Epithelial cell of prostate (primary cell): Measurements from ENCODE around the gene SGMS2.
"Not testable (repeated sequence)": the region's sequence is repeated elsewhere in the genome, so short reads cannot be mapped to it uniquely, and the experiment has no call there.

Experiments used
- DNase-seq: peaks from one replicate; pipeline ENCODE4 v3.0.0-alpha.2; 2011; ENCODE audit warnings: low read depth, low spot score
- H3K27ac ChIP-seq: fragments of 450-650 bp; 2 replicates; pipeline ENCODE4 v1.5.1; 2017; ENCODE audit warnings: mild to moderate bottlenecking

Gene SGMS2

GRCh38 chr4:107901213-107901934 lies 76.6 kb downstream of the SGMS2 start:
- H3K27ac ChIP-seq, result no peak overlapping the region
- no peak for DNase-seq

- DNase-seq, result no peak
- no peak overlapping the region for H3K27ac ChIP-seq
Observed at GRCh38 chr4:107902715-107903114, 78.0 kb downstream of the SGMS2 start.

GRCh38 chr4:107905082-107905481 lies 80.3 kb downstream of the SGMS2 start:
- not testable (repeated sequence) for DNase-seq, H3K27ac ChIP-seq

GRCh38 chr4:107906458-107907100 lies 81.8 kb downstream of the SGMS2 start:
- H3K27ac ChIP-seq, result no peak overlapping the region
- DNase-seq, result no peak

- H3K27ac ChIP-seq, result no peak overlapping the region
Observed at GRCh38 chr4:107908377-107908776, 83.6 kb downstream of the SGMS2 start.

GRCh38 chr4:107913283-107913899 lies 88.7 kb downstream of the SGMS2 start:
- DNase-seq, result peak; percentile 29
- H3K27ac ChIP-seq, result no peak overlapping the region

More at GRCh38 chr4:107908377-107908776, 83.6 kb downstream of the SGMS2 start:
- no peak for DNase-seq

GRCh38 chr4:107915220-107915619 lies 90.5 kb downstream of the SGMS2 start:
- no peak overlapping the region for H3K27ac ChIP-seq
- DNase-seq, result no peak

- no peak overlapping the region for H3K27ac ChIP-seq
- no peak for DNase-seq
Observed at GRCh38 chr4:107916623-107917022, 91.9 kb downstream of the SGMS2 start.

GRCh38 chr4:107917500-107917899 lies 92.8 kb downstream of the SGMS2 start:
- H3K27ac ChIP-seq, result no peak overlapping the region

GRCh38 chr4:107922486-107923473 lies 98.0 kb downstream of the SGMS2 start:
- DNase-seq, result no peak
- H3K27ac ChIP-seq, result peak overlapping the region; percentile 12

More at GRCh38 chr4:107917500-107917899, 92.8 kb downstream of the SGMS2 start:
- DNase-seq, result no peak

GRCh38 chr4:107925713-107926112 lies 101.0 kb downstream of the SGMS2 start:
- DNase-seq, result not testable (repeated sequence)

GRCh38 chr4:107926875-107927274 lies 102.1 kb downstream of the SGMS2 start:
- H3K27ac ChIP-seq, DNase-seq: not testable (repeated sequence)

More at GRCh38 chr4:107925713-107926112, 101.0 kb downstream of the SGMS2 start:
- H3K27ac ChIP-seq, result not testable (repeated sequence)

GRCh38 chr4:107930821-107931774 lies 106.4 kb downstream of the SGMS2 start, which contains the start of gene CYP2U1:
Gene CYP2U1 (plus strand): TSS chr4:107931549. CDS start chr4:107931644, 95 bp downstream.
- DNase-seq, result no peak
- H3K27ac ChIP-seq, result no peak within 1 kb of the TSS

- DNase-seq, result no peak
- H3K27ac ChIP-seq, result no peak overlapping the region
Observed at GRCh38 chr4:107931775-107932321, 107.1 kb downstream of the SGMS2 start.

GRCh38 chr4:107935246-107935645 lies 110.5 kb downstream of the SGMS2 start:
- no peak for DNase-seq
- H3K27ac ChIP-seq, result no peak overlapping the region

GRCh38 chr4:107937040-107937439 lies 112.3 kb downstream of the SGMS2 start:
- H3K27ac ChIP-seq, result no peak overlapping the region
- DNase-seq, result no peak

GRCh38 chr4:107939307-107939706 lies 114.6 kb downstream of the SGMS2 start:
- H3K27ac ChIP-seq, result no peak overlapping the region
- peak; percentile 20 for DNase-seq

GRCh38 chr4:107945809-107946208 lies 121.1 kb downstream of the SGMS2 start:
- H3K27ac ChIP-seq, result no peak overlapping the region
- DNase-seq, result no peak
